Duodenal mucosa (tissue), 2 donors: ENCODE data around the gene PHLDA2.

Experiments used
- H3K27ac ChIP-seq: one replicate; pipeline ENCODE4 v1.7.0; 2013; ENCODE audit warnings: low read depth, low read length
- H3K27me3 ChIP-seq, 2 donors: one replicate each; pipeline ENCODE4 v1.7.0; 2013; ENCODE audit warnings: low read length in 2 of 2, control low read depth in 1 of 2; ENCODE audit not compliant: insufficient read depth in 2 of 2, control insufficient read depth in 1 of 2
- H3K36me3 ChIP-seq, 2 donors: one replicate each; pipeline ENCODE4 v1.7.0; 2013; ENCODE audit warnings: low read length in 2 of 2, control low read depth in 1 of 2; ENCODE audit not compliant: insufficient read depth in 2 of 2, control insufficient read depth in 1 of 2
- H3K4me1 ChIP-seq, 2 donors: one replicate each; pipeline ENCODE4 v1.7.0; 2013; ENCODE audit warnings: low read length in 2 of 2, control low read depth in 1 of 2; ENCODE audit not compliant: insufficient read depth in 2 of 2, control insufficient read depth in 1 of 2
- H3K4me3 ChIP-seq, 2 donors: one replicate each; pipeline ENCODE4 v1.7.0; 2013; ENCODE audit warnings: low read length in 2 of 2, low read depth in 1 of 2
- H3K9ac ChIP-seq, 2 donors: one replicate each; pipeline ENCODE4 v1.7.0; 2013; ENCODE audit warnings: low read length in 2 of 2, low read depth in 1 of 2
- H3K9me3 ChIP-seq, 2 donors: one replicate each; pipeline ENCODE4 v1.7.0; 2013; ENCODE audit warnings: low read length in 2 of 2, control low read depth in 1 of 2; ENCODE audit not compliant: control insufficient read depth in 1 of 2

Gene PHLDA2

DNA sequence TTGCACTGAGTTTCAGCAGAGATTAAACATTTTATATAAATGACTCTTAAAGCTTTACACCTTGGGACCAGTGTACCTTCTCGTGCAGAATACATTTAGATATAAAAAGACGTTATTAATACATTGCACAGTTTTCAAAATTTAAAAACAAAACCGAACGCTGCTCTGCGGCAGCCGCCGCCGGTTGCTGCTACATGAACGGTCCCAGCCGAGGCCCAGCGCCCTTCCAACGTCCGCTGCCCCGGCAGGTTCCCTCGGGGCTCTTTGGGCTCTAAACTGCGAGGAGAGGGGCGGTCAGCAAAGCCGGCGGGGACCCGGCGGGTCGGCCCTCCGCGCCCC, 45.6 kb downstream of the PHLDA2 start:
- Histone ChIP-seq H3K27me3 (peaks cover 4 to 9% of the 10 kb centered on the region in 2 donors), H3K9ac (no peak overlapping the region), H3K4me3 (peak overlapping the region; percentile 59 to 60), H3K27ac (no peak overlapping the region), H3K4me1 (peaks cover 0 to 14% of the 10 kb centered on the region in 2 donors), H3K36me3 (no peaks in the 10 kb centered on the region), H3K9me3 (no peaks in the 10 kb centered on the region)

DNA sequence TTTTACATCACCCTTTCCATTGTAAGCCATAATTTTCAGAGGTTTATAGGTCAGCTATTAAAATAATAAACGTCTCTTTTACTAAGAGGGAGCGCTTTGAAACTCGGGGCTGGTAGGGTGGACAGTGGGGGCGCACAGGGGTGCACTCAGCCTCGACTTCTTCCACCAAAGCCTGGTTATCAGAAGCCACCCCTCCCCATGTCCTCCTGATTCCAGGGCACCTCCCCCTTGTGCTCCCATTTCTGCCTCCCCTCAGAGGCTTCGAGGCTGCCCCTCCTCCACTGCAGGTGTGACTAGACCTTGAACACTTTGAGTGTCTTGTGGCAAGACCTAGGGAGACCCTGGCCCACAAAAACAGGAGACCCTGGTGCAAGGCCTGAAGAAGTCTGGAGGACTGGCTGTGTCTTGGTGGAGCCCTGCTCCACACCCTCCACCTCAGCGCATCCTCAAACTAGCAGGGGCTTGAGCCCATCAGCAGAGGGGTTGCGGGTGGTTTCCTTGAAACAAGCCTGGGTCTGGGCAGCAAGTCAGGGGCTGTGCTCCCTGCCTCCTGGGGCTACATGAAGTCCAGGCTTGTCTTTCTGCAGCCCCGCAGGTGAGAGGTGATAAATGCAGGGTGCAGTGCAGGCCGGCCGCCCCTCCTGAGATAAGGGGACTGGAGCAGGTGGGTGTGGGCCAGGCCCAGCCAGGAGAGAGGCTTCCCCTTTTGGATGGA, 46.7 kb downstream of the PHLDA2 start:
- Histone ChIP-seq H3K36me3 (no peaks in the 10 kb centered on the region), H3K9ac (no peak overlapping the region), H3K27ac (no peak overlapping the region), H3K9me3 (no peaks in the 10 kb centered on the region), H3K4me1 (peaks cover 0 to 10% of the 10 kb centered on the region in 2 donors), H3K27me3 (peaks cover 4 to 9% of the 10 kb centered on the region in 2 donors), H3K4me3 (peak overlapping the region in 1 of 2 donors; percentile 44)

DNA sequence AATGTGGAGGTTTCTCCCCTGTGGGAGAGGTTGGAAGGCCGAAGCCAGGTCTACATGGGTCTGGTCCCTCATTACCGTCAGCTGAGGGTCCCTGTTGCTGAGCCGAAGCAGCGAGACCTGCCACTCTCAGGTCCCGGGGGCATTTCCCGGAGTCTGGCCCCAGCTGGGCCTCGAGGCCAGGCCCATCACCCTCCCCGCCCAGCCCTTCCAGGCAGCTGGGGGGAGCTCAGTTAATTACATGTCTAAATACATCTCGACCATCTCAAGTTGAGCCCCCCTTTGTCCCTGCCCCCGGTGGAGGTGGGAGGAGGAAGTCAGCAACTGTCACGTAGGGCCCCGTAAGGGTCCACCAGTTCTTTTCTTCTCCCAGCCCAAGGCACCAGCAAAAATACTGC, 47.2 kb downstream of the PHLDA2 start:
- Histone ChIP-seq H3K27ac (no peak overlapping the region), H3K36me3 (no peaks in the 10 kb centered on the region), H3K4me1 (peaks cover 0 to 10% of the 10 kb centered on the region in 2 donors), H3K9me3 (no peaks in the 10 kb centered on the region), H3K4me3 (no peak overlapping the region), H3K27me3 (peaks cover 4 to 9% of the 10 kb centered on the region in 2 donors), H3K9ac (no peak overlapping the region)

DNA sequence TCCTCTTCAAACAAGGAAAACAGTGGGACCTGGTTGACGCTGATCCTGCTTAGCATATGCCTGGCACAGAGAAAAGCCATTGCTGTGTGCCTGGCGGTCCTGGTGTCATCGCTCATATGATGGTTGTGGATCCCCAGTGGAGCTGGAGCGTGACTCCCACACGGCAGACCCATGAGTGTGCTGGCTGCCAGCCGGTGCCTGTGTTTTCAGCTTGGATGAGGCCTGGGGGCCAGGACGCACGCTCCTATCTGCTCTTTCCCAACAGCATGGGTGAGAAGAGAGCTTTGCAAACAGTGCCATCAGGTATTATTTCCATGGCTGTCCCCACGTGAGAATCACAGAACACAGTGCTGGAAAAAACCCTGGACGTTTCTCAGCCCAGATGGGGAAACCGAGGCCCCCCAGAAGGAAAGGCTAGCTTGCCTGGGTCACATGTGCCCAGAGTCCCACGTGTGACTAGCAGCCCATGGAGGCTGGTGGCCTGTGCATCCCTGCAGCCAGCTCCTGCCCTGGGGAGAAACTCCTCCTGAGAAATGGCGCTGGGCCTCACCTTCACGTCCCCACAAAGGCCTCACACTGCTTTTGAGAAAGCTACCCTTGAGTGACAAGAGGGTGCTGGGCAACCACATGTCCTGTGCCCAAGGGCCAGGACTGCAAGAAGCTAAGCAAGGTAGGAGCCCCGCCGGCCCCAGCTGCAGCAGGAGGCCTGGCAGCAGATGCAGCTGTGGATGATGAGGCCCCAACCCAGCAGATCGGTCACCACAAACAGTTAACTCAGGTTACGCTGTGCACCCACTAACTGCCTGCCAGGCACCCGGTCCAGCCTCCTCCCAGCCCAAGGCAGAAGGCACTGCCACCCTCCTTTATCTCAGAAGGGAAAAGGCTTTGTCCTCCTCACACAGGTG, 47.9 kb downstream of the PHLDA2 start:
- Histone ChIP-seq H3K36me3 (no peaks in the 10 kb centered on the region), H3K27me3 (peaks cover 4 to 9% of the 10 kb centered on the region in 2 donors), H3K9ac (no peak overlapping the region), H3K9me3 (no peaks in the 10 kb centered on the region), H3K4me1 (peaks cover 0 to 8% of the 10 kb centered on the region in 2 donors), H3K27ac (no peak overlapping the region), H3K4me3 (no peak overlapping the region)

DNA sequence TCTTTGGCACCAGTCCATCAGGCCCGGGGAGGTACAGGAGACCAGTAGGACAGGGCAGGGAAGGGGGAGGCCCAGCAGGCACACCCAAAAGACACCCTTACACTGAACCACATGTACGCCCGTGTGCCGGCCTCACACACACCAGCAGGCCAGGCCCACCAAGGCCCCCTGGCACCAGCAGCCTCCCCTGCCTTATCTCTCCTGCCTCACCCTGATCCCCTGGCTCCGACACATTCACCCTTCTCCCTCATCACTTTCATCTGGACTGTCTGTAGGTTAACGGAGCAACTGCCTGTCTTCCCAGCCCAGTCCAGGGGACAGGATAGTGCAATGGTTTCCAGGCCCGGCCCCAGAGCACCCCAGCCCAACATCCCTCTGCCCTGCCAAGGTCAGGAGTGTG, 48.6 kb downstream of the PHLDA2 start:
- no peak overlapping the region for H3K4me3 ChIP-seq
- no peaks in the 10 kb centered on the region for H3K36me3 ChIP-seq
- H3K9ac ChIP-seq, result no peak overlapping the region
- no peaks in the 10 kb centered on the region for H3K9me3 ChIP-seq
- H3K27ac ChIP-seq, result no peak overlapping the region
- H3K27me3 ChIP-seq, result peaks cover 4 to 9% of the 10 kb centered on the region in 2 donors
- peaks cover 0 to 7% of the 10 kb centered on the region in 2 donors for H3K4me1 ChIP-seq

DNA sequence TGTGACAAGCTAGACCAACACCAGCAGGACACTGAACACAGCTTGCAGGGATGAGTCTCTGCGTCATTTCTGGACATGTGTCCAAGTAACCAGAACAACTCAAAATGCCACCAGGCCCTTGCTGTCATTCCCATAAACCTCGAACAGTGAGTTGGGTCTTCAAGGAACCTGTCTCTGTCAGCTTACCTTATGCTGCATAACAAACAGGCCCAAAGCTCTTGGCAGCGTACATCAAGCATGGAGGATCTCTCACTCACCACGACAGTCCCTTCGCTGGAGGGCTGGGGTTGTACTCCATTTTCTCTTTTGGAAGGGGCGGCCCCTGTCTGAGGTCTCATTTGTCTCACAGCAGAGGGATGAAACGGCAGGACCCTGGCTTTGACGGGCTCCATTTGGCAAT, 50.4 kb downstream of the PHLDA2 start:
- H3K4me1 ChIP-seq, result peaks cover 0 to 2% of the 10 kb centered on the region in 2 donors
- no peak overlapping the region for H3K9ac ChIP-seq
- H3K36me3 ChIP-seq, result no peaks in the 10 kb centered on the region
- H3K9me3 ChIP-seq, result no peaks in the 10 kb centered on the region
- peaks cover 4 to 9% of the 10 kb centered on the region in 2 donors for H3K27me3 ChIP-seq
- no peak overlapping the region for H3K27ac ChIP-seq
- H3K4me3 ChIP-seq, result no peak overlapping the region
